BJ (cell line): ENCODE results near the gene INPP1. TPM values are rescaled to one million over a fixed set of nuclear protein-coding genes. Genes with fewer than 3 reads are reported as not detected.

Source experiments
- CTCF ChIA-PET: fragments of 350-600 bp; formaldehyde crosslinking; extraction: SDS; loops from one replicate; lab custom pipeline; 2021; ENCODE audit warnings: antibody characterized with exemption, inconsistent platforms; lab: Yijun Ruan, JAX
- POLR2A ChIA-PET: fragments of 300-600 bp; sonication (Branson Sonifier 250); formaldehyde crosslinking; extraction: SDS; loops from one replicate; lab custom pipeline; 2021; ENCODE audit warnings: antibody characterized with exemption; lab: Charles Lee
- DNase-seq: peaks from one replicate; pipeline ENCODE4 v3.0.0-alpha.2; 2011; ENCODE audit warnings: low read depth
- H3K27me3 ChIP-seq: 2 replicates; pipeline ENCODE4 v1.6.0; 2011; ENCODE audit warnings: low read length; ENCODE audit not compliant: control insufficient read depth, insufficient read depth
- H3K36me3 ChIP-seq: 2 replicates; pipeline ENCODE4 v1.5.1; 2011; ENCODE audit warnings: low read length; ENCODE audit not compliant: control insufficient read depth, insufficient read depth
- H3K4me3 ChIP-seq: 2 replicates; pipeline ENCODE4 v1.5.1; 2011; ENCODE audit warnings: low read depth, mild to moderate bottlenecking, control low read depth, low read length
- CTCF ChIP-seq: IDR thresholded peaks from 2 replicates; pipeline ENCODE4 v1.5.1; 2011; ENCODE audit warnings: low read depth, mild to moderate bottlenecking, control low read depth, inconsistent platforms, low read length, moderate library complexity; ENCODE audit not compliant: insufficient read depth
- polyA plus RNA-seq: library from polyadenylated mRNA; depleted of rRNA; stranded (reverse); fragments of >200 nt; gene quantifications from 2 replicates; pipeline ENCODE4 v1.2.3, GENCODE V29; 2011

Gene INPP1
- polyA plus RNA-seq, 1 experiment, result 6.5 TPM

- no peak for TF ChIP-seq CTCF
- Histone ChIP-seq H3K27me3 (no peaks in the 10 kb centered on the region), H3K4me3 (no peak overlapping the region), H3K36me3 (peaks cover 1% of the 10 kb centered on the region; the same call in 1 of the 2 replicates)
- ChIA-PET CTCF (interaction anchor here (1.0 kb wide), 1 partner anchor 9 kb away, joined by 3 read pairs; no protein-coding TSS in a partner anchor), POLR2A (no interaction called here)
- DNase-seq, result no peak
Measured at GRCh38 chr2:190360965-190361364, 17.6 kb downstream of the INPP1 start.

GRCh38 chr2:190361572-190361971 lies 18.2 kb downstream of the INPP1 start:
- Histone ChIP-seq H3K4me3 (no peak overlapping the region), H3K36me3 (peaks cover 1% of the 10 kb centered on the region; the same call in 1 of the 2 replicates), H3K27me3 (no peaks in the 10 kb centered on the region)
- DNase-seq, result no peak
- no peak for TF ChIP-seq CTCF
- ChIA-PET CTCF (interaction anchor here (0.9 to 1.0 kb wide), 2 partner anchors 18 to 48 kb away, joined by 3 read pairs; partner anchors contain the start of gene INPP1), POLR2A (no interaction called here)

- H3K36me3 ChIP-seq, result peaks cover 1% of the 10 kb centered on the region
- TF ChIP-seq CTCF, result no peak
- H3K4me3 ChIP-seq, result no peak overlapping the region
- no peak for DNase-seq
- ChIA-PET POLR2A (no interaction called here), CTCF (no interaction called here)
- H3K27me3 ChIP-seq, result no peaks in the 10 kb centered on the region
Measured at GRCh38 chr2:190362894-190363293, 19.5 kb downstream of the INPP1 start.

- no peak for DNase-seq
- Histone ChIP-seq H3K27me3 (no peaks in the 10 kb centered on the region), H3K4me3 (no peak overlapping the region), H3K36me3 (peaks cover 1% of the 10 kb centered on the region)
- TF ChIP-seq CTCF, result no peak
- ChIA-PET POLR2A (no interaction called here), CTCF (interaction anchor here (1.0 kb wide), 1 partner anchor 143 kb away, joined by 3 read pairs; no protein-coding TSS in a partner anchor)
Measured at GRCh38 chr2:190365499-190366204, 22.3 kb downstream of the INPP1 start.

- POLR2A ChIA-PET, result no interaction called here
- no peak overlapping the region for H3K4me3 ChIP-seq
- H3K27me3 ChIP-seq, result no peaks in the 10 kb centered on the region
- H3K36me3 ChIP-seq, result peaks cover 1% of the 10 kb centered on the region
- CTCF ChIA-PET, result interaction anchor here (2.2 kb wide), 1 partner anchor 277 kb away, joined by 10 read pairs; no protein-coding TSS in a partner anchor
- no peak for TF ChIP-seq CTCF
- no peak for DNase-seq
Measured at GRCh38 chr2:190366248-190366753, 22.9 kb downstream of the INPP1 start.
